Kidney tubule cell (primary cell): Measurements from ENCODE around the gene NPY4R.
"Not testable (repeated sequence)": the region's sequence is repeated elsewhere in the genome, so short reads cannot be mapped to it uniquely, and the experiment has no call there.

ENCODE experiments used
- DNase-seq: peaks from one replicate; pipeline ENCODE4 v3.0.0-alpha.2; 2018; ENCODE audit warnings: low spot score

The NPY4R gene

DNA sequence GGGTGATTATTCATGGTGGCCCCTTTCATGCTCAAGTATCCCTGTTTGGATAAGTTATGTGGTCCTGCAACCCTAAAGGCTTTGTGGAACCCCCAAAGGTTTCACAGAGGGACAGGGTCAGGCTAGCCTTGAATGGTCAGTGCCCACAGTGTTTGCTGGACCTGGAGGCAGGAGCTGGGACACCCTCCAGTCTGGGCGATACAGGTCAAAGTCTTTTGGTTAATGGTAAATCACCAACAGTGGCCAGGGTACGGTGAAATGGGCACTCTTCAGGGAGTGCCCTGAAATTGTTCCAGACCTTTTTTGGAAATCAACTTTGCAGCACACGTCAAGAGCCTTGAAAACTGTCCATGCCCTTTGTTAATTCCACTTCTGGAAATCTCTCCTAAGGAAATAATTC is 8.7 kb downstream of the NPY4R start:
- DNase-seq: not testable (repeated sequence)

DNA sequence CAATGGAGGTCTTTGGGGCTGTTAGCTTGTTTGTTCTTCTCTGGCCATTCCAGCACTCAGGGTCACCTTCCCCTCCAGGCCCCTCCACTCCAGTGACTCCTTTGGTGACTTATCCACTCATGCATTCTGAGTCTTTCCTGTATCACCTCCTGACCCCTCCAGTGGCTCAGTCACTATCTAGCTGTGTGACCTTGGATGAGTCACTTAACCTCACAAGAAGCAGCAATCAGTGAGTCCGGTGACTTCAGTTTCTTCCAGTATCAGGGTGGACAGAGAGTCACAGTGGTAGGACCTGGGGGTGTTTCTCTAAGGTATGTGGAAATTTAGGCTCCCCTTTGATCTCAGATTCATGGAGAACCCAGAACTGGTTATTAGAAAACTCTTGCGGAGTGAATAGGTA is 9.8 kb downstream of the NPY4R start:
- not testable (repeated sequence) for DNase-seq

DNA sequence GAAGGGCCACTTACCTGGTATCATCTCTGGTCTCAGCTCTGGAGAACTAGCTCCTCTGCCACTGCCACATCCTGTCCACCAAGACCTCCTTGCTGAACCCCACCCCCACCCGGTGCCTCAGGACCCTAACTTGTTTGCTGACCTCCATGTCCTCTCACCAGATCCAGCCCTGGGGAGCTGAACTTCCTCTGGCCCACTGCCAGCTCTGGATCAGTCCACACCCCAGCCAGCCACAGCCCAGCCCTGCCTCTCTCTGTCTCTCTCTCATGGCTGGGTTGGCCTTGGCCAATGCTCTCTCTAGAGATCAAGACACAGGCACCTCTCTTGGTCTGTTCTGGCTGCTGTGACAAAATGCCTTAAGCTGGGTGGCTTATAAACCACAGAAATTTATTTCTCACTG is 14.4 kb downstream of the NPY4R start:
- DNase-seq: not testable (repeated sequence)

DNA sequence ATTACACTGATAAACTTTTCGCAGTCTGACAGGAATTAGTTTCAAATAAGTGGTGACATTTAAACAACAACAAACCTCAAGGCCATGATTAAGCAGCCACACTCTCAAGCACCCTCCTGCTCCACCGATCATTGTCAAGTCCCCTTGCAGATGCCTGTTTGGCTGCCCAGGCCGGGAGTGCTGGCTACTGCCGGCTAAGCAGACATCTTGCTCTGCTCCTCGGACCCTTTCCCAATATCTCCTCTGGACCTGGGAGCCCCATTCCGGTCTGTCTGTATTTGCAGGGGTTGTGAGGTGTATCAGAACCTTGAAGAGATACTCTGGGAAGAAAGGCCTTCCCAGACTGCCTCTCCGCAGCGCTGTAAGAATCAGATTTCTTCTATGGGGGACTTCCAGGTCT is 14.9 kb downstream of the NPY4R start:
- DNase-seq: peak; percentile 1

DNA sequence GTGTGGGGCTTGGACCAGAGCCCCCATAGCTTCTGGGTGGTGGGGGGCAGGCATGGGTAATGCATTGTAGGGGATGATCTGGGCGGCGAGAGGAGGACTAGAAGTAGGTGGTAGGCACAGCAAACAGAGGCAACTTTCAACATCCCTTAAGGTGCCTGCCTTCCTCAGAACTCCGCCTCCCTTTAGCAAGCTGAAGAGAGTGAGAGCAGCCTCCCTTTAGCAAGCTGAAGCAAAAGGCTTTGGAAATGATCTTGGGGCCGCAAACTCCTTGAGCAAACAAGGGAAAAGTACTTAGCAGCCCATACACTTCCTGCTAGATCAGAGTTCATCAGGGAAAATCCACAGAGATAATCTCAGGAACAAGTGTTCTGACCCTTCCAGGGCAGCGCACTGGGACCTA is 18.3 kb downstream of the NPY4R start:
- DNase-seq: not testable (repeated sequence)

DNA sequence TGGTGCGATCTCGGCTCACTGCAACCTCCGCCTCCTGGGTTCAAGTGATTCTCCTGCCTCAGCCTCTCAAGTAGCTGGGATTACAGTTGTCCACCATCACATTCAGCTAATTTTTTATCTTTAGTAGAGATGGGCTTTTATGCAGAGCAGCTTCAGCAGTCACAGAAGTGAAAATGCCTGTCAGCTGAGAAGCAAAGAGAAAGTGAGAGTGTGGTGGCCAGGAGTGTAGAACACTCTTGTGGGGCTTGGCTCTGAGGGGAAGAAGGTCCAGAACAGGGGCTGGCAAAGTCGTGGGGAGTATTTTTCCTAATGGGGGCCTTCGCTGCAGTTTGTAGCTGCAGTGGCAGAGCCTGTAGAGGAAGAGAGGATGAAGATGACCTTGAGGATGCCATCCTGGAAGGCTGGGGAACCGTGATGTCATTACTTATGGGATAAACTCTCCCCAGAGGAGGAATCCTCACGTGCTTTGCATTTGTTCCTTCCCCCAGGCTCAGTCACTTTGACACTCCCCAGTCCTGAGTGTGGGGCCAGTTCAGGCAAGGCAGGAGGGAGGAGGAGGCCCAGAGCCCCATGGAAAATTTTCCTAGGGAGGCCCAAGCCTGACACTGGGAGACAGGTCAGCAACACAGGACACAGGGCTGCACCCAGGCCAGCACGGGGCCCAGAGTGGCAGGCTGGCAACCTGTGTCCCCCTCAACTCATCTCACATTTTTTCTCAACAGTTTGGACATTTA is 20.2 kb downstream of the NPY4R start:
- DNase-seq: not testable (repeated sequence)

DNA sequence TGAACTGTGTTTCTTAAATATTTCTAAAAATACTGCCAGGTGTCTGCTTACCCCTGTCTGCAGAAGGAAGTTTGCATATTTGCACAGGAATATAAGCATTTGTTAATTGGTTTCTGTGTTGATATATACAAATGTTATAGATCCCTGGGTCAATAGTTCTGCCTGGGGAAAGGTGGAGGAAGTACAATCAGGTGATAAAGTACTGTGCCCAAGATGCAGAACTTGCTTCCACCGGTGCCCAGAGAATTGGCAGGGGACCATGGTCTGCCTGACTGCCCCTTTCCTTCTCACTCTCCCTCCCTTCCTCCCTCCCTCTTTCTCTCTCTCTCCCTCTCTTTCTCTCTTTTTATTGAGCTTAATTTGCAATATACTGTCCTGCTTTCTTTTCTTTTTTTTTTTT is 22.3 kb downstream of the NPY4R start:
- DNase-seq: not testable (repeated sequence)

DNA sequence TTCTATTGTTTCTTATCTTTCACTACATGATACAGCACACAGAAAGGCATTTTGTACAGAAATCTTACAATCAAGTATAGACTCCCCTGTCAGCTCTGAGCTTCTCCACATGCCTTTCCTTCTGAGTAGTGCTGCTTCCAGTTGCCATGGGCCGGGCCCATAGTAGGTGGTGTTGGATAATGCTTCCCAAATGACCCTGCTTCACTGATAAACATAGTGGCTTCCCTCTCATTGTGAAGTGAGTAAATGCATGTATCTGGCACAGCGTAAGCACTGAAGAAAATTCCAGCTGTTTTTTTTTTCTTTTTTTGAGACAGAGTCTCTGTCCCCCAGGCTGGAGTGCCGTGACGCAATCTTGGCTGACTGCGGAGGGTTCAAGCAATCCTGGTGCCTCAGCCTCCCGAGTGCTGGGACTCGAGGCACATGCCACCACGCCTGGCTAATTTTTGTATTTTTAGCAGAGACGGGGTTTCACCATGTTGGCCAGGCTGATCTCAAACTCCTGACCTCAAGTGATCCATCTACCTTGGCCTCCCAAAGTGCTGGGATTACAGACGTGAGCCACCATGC is 23.0 kb downstream of the NPY4R start:
- peak; percentile 1 for DNase-seq

DNA sequence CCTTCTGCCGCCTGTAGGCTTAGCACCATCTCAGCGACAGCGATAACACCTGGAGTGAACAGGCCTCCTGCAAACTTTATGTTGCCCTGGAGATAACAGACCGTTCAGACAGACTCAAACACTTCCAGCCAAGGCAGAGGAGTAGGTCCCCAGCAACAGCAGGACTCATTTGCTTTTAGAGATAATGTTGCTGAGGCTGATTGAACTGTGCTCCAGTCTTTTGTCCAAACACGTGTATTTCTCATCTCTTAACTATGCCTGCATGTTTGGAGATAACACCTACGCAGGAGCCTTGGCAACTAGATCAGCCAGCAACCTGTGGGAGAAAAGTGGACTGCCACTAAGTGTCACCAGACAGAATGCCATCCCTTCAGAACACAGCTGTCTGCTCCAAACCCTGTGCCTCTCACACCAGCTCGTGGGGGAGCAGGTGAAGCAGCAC is 23.9 kb downstream of the NPY4R start:
- DNase-seq: peak; percentile 8

DNA sequence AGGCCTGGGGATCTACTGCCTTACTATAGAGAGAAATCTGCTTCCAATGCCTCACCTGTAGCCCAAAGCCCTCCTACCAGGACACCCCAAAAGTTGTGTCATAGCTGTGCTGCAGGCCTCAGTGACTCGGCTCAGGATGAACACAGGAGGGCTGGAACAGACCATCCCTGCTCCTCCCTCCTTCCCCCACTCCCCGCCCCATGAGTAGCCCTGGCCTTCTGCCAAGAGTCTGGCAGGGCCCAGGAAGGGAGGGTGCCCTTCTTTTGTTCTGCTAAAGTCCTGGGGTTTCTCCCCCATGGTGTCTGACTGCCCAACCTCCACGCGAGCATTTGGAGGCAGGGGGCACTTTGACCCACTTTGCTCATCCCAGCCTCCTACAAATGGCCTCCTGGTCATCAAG is 24.8 kb downstream of the NPY4R start:
- DNase-seq: not testable (repeated sequence)

DNA sequence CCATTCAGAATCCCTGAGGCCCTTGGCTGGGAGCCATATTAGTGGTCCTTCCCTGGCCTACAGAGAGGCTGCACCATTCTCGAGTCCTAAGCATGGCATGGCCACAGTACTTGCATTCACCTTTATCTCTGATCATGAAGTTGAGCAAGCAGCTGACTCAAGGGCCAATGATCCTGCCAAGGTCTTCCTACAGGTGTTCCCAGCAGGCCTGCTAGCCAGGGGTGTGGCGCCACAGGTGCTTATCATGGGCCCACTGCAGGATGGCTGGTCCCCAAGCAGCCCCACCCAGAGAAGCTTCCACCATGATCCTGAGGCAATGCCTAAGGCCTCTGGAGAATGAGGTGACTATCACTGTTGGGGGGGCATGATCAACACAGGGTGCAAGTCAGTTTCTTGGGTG is 42.2 kb downstream of the NPY4R start:
- not testable (repeated sequence) for DNase-seq

DNA sequence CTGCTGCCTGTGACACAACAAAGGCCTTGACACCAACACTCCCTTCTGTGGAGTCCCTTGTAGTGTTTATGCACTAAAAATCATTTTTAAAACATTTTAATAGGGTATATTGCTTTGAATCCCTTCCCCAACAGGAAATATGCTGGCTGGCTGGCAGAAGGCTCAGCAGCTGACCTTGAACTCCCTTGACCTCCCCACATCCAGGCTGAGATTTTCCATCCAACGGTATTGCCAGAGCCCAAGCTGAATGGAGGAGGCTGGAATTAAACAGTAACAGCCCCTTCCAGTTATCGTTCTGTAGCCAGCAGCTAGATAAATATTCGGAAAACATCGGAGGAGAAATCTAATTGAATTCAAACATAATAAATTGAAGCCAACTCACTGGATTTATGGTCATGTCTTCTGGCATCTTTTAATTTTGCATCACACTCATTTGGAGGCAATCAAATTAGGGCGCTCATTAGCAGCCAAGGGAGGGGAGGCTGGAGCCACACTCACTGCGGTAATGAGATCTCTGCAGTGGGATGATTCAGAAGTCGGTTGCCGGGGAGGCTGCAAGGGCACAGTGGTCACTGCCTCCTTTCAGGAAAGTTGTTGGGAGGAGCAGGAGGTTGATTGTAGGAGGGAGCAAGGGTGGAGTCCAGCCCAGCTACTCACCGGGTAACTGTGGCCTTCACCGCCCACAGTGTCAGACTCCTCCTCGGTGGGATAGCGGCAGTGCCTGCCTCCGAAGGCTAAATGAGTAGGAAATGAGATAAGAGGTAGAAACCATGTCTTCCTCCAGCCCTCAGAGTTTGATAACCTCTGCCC is 46.0 kb downstream of the NPY4R start:
- peak; percentile 0 for DNase-seq

DNA sequence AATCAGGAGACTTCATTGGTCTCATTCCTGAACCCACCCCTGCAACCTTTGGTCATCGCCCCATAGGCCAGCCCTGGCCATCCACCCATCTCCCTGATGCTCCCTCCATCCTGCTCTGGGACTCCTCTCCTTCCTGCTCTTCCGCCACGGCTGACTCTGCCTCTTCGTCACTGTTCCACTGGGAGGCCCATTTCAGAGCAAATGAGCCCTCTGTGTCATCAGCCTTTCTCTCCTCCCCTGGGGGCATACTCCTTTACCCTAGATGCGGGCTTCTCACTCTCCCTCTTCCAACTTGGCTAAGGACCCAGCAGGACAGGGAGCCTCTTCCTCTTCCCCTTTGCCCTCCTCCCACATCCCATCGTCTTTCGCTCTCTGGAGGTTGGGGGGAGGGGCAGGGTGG is 47.5 kb downstream of the NPY4R start:
- DNase-seq: peak; percentile 0

DNA sequence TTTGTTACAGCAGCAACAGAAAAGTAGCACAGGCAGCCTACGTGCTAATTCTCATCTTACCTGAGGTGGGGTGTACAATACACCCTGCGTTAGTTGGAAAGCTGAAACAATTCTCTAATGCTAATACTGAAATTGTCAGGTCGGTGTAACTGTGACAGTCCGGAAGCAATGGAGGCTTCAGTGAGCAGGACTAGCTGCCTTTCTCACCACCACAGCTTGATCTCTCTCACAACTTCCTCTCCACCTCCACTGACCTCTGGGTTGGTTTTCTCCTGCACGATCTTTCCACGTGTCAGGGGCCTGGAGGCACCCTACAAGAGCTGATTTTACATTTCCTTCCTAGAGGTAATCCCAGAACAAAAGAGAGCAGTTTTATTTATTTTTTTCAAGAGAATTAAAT is 50.5 kb downstream of the NPY4R start:
- not testable (repeated sequence) for DNase-seq

DNA sequence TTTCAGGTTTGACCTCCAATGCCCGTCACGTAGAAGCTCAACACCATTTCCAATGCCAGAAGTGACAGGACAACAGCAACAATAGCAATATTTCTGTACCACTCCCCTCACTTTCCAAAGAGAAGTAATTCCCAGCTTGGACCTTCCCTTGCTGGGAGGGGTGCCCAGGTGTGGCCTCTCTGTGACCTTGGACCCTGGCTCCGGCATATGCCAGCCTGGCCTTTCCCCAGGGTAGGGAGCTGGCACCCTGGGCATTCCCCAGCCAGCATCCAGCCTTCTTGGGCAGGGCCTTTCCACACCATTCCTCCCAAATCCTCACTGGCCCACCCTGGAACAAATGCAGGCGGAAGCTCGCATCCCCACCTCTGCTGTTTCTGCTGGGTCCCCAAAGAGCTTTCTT is 53.1 kb downstream of the NPY4R start:
- DNase-seq: not testable (repeated sequence)

DNA sequence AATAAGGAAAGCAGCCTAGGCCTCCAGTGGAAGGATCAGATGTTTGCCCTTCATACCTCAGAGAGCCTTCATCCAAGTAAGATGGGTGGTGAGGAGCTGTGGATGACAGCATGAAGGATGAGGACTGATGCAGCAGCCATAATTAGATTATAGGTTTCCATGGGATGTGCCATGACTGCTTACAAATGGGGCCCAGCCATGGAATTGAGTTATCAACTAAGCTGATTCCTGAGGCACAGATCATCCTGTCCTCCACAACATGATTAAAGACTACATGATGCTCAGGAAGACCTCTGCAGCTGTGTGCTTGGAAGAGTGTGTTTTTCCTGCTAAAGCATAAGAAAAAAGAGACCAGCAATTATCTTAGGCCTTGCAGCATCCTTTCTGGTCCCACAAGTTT is 54.6 kb downstream of the NPY4R start:
- not testable (repeated sequence) for DNase-seq
